ENCODE data around the gene C5AR2.
"Not testable (repeated sequence)": the region's sequence is repeated elsewhere in the genome, so short reads cannot be mapped to it uniquely, and the experiment has no call there.

Gene C5AR2

GRCh38 chr19:47387623-47388022 is 55.6 kb downstream of the C5AR2 start:
- not testable (repeated sequence) for DNase-seq (ENCODE audit: low read depth in 2 of 2)

GRCh38 chr19:47388721-47389120 is 56.7 kb downstream of the C5AR2 start:
- DNase-seq (ENCODE audit: low read depth in 2 of 2): not testable (repeated sequence)

- DNase-seq (ENCODE audit: low read depth in 2 of 2): no peak
These were observed 57.2 kb downstream of the C5AR2 start for GRCh38 chr19:47389150-47389556.

- DNase-seq (ENCODE audit: low read depth in 2 of 2): no peak
These were observed 58.8 kb downstream of the C5AR2 start for GRCh38 chr19:47390533-47391488.

GRCh38 chr19:47391510-47392223 is 59.7 kb downstream of the C5AR2 start:
- peak; percentile 70 to 90 for DNase-seq (ENCODE audit: low read depth in 2 of 2)
